HG03558 (cell line): Measurements from ENCODE around the gene PRELID2.
"Not testable (repeated sequence)": the region's sequence is repeated elsewhere in the genome, so short reads cannot be mapped to it uniquely, and the experiment has no call there.

Experiments used
- ATAC-seq: cut with Tn5 transposase; IDR thresholded peaks from one replicate; pipeline ENCODE4 v1.9.1; 2021; ENCODE audit warnings: moderate number of reproducible peaks; ENCODE audit not compliant: unreplicated experiment; ENCODE audit errors: extremely low read depth

Gene PRELID2

GRCh38 chr5:145841299-145841698 is 6.2 kb upstream of the PRELID2 start:
- ATAC-seq = no peak

GRCh38 chr5:145840458-145841132 is 5.5 kb upstream of the PRELID2 start:
- no peak for ATAC-seq

- no peak for ATAC-seq
Measured at GRCh38 chr5:145838276-145838675, 3.1 kb upstream of the PRELID2 start.

- ATAC-seq = not testable (repeated sequence)
Measured at GRCh38 chr5:145836241-145836640, 1.1 kb upstream of the PRELID2 start.

- no peak for ATAC-seq
Measured at GRCh38 chr5:145835848-145836239, 702 bp upstream of the PRELID2 start.

- no peak for ATAC-seq
Measured at GRCh38 chr5:145834554-145834916, 607 bp downstream of the PRELID2 start.

GRCh38 chr5:145833631-145834200 is 1.4 kb downstream of the PRELID2 start:
- ATAC-seq = no peak

GRCh38 chr5:145830594-145830993 is 4.5 kb downstream of the PRELID2 start:
- no peak for ATAC-seq

- no peak for ATAC-seq
Measured at GRCh38 chr5:145829708-145830361, 5.3 kb downstream of the PRELID2 start.

GRCh38 chr5:145826895-145827674 is 8.1 kb downstream of the PRELID2 start:
- ATAC-seq = no peak

- ATAC-seq = no peak
Measured at GRCh38 chr5:145825751-145826180, 9.4 kb downstream of the PRELID2 start.

- no peak for ATAC-seq
Measured at GRCh38 chr5:145824040-145824439, 11.1 kb downstream of the PRELID2 start.

GRCh38 chr5:145818604-145819003 is 16.5 kb downstream of the PRELID2 start:
- ATAC-seq = no peak

- ATAC-seq = no peak
Measured at GRCh38 chr5:145812877-145813276, 22.3 kb downstream of the PRELID2 start.

- ATAC-seq = no peak
Measured at GRCh38 chr5:145811834-145812625, 23.1 kb downstream of the PRELID2 start.

- ATAC-seq = no peak
Measured at GRCh38 chr5:145806923-145807322, 28.2 kb downstream of the PRELID2 start.

GRCh38 chr5:145805819-145806218 is 29.3 kb downstream of the PRELID2 start:
- no peak for ATAC-seq

- no peak for ATAC-seq
Measured at GRCh38 chr5:145804701-145805100, 30.4 kb downstream of the PRELID2 start.

- ATAC-seq = no peak
Measured at GRCh38 chr5:145803112-145804004, 31.8 kb downstream of the PRELID2 start.
